MM.1S (cell line): Measurements from ENCODE around the gene PNKP.

Experiments
- DNase-seq: peaks from one replicate; pipeline ENCODE4 v3.0.0-alpha.2; 2015
- H2AFZ ChIP-seq: fragments of 300-600 bp; sonication (generic); 2 replicates; pipeline ENCODE4 v1.6.0; 2016; ENCODE audit warnings: antibody characterized with exemption, low read length
- H3F3A ChIP-seq: fragments of 300-600 bp; sonication (generic); 2 replicates; pipeline ENCODE4 v1.6.1; 2016; ENCODE audit warnings: mild to moderate bottlenecking, antibody characterized with exemption, low read length, moderate library complexity, mixed read lengths; ENCODE audit not compliant: insufficient read depth
- H3K27ac ChIP-seq: fragments of 300-600 bp; sonication (generic); 2 replicates; pipeline ENCODE4 v1.5.1; 2016; ENCODE audit warnings: mild to moderate bottlenecking, low read length
- H3K27me3 ChIP-seq: fragments of 300-600 bp; sonication (generic); replicated peaks from 2 replicates; pipeline ENCODE4 v1.6.0; 2016; ENCODE audit warnings: low read length; ENCODE audit not compliant: insufficient read depth
- H3K36me3 ChIP-seq: fragments of 300-600 bp; sonication (generic); replicated peaks from 2 replicates; pipeline ENCODE4 v1.6.1; 2016; ENCODE audit warnings: mild to moderate bottlenecking, low read length, mixed read lengths; ENCODE audit not compliant: insufficient read depth
- H3K4me1 ChIP-seq: fragments of 300-600 bp; sonication (generic); 2 replicates; pipeline ENCODE4 v1.6.1; 2016; ENCODE audit warnings: low read length, mixed read lengths
- H3K4me2 ChIP-seq: fragments of 300-600 bp; sonication (generic); 2 replicates; pipeline ENCODE4 v1.6.0; 2016; ENCODE audit warnings: low read depth, low read length
- H3K4me3 ChIP-seq: fragments of 300-600 bp; sonication (generic); 2 replicates; pipeline ENCODE4 v1.5.1; 2016; ENCODE audit warnings: low read length, mixed read lengths
- H3K79me2 ChIP-seq: fragments of 300-600 bp; sonication (generic); 2 replicates; pipeline ENCODE4 v1.6.1; 2016; ENCODE audit warnings: mixed run types, low read length, mixed read lengths
- H3K9ac ChIP-seq: fragments of 300-600 bp; sonication (generic); 2 replicates; pipeline ENCODE4 v1.6.1; 2016; ENCODE audit warnings: low read length, mixed read lengths
- H3K9me2 ChIP-seq: fragments of 300-600 bp; sonication (generic); replicated peaks from 2 replicates; pipeline ENCODE4 v1.6.1; 2016; ENCODE audit warnings: mild to moderate bottlenecking, low read length, mixed read lengths; ENCODE audit not compliant: insufficient read depth
- H3K9me3 ChIP-seq: fragments of 300-600 bp; sonication (generic); replicated peaks from 2 replicates; pipeline ENCODE4 v1.6.1; 2016; ENCODE audit warnings: mild to moderate bottlenecking, low read length, mixed read lengths; ENCODE audit not compliant: insufficient read depth
- H4K20me1 ChIP-seq: fragments of 300-600 bp; sonication (generic); 2 replicates; pipeline ENCODE4 v1.6.1; 2016; ENCODE audit warnings: mild to moderate bottlenecking, low read length, moderate library complexity, mixed read lengths; ENCODE audit not compliant: insufficient read depth
- EZH2 ChIP-seq: fragments of 300-600 bp; sonication (generic); optimal IDR thresholded peaks from 2 replicates; pipeline ENCODE3; 2017; ENCODE audit warnings: low read depth, mild to moderate bottlenecking, antibody characterized with exemption, low read length, mixed read lengths
- EZH2phosphoT487 ChIP-seq: fragments of 300-600 bp; sonication (generic); IDR thresholded peaks from 2 replicates; pipeline ENCODE4 v1.6.1; 2018; ENCODE audit warnings: antibody characterized with exemption, low read length
- TF ChIP-seq, protein P1 (sequence below): fragments of 300-600 bp; sonication (generic); IDR thresholded peaks from 2 replicates; pipeline ENCODE4 v1.5.1; 2016; ENCODE audit warnings: antibody characterized with exemption, low read length, mixed read lengths

The PNKP gene

DNA sequence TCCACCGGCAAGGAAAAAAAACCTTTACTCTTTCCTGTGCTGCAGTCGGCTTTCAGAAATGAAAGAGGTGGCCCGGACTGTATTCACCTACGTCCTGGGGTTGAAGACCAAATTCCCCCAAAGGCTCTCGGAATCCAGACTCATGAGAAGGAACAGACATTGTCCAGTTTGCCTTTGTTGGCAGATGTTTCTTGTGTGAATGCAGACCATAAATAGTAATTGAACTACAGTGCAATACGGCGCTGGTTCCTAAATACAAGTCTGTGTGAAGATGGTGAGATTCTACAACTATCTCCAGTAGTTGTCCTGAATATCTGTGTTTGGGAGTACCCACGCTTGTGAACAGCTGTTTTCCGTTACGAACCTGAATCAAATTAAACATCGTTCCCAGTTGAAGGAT lies 27.7 kb downstream of the PNKP start:
- no peaks in the 10 kb centered on the region for H3K36me3 ChIP-seq
- no peaks in the 10 kb centered on the region for H3K79me2 ChIP-seq
- no peak overlapping the region for H3K4me3 ChIP-seq
- no peak overlapping the region for H2AFZ ChIP-seq
- H3K9me3 ChIP-seq = no peaks in the 10 kb centered on the region
- no peak overlapping the region for H3K27ac ChIP-seq
- no peaks in the 10 kb centered on the region for H4K20me1 ChIP-seq
- H3K27me3 ChIP-seq = no peaks in the 10 kb centered on the region
- DNase-seq = no peak
- no peak overlapping the region for H3K4me2 ChIP-seq
- no peak for TF ChIP-seq EZH2phosphoT487
- TF ChIP-seq, protein P1, sequence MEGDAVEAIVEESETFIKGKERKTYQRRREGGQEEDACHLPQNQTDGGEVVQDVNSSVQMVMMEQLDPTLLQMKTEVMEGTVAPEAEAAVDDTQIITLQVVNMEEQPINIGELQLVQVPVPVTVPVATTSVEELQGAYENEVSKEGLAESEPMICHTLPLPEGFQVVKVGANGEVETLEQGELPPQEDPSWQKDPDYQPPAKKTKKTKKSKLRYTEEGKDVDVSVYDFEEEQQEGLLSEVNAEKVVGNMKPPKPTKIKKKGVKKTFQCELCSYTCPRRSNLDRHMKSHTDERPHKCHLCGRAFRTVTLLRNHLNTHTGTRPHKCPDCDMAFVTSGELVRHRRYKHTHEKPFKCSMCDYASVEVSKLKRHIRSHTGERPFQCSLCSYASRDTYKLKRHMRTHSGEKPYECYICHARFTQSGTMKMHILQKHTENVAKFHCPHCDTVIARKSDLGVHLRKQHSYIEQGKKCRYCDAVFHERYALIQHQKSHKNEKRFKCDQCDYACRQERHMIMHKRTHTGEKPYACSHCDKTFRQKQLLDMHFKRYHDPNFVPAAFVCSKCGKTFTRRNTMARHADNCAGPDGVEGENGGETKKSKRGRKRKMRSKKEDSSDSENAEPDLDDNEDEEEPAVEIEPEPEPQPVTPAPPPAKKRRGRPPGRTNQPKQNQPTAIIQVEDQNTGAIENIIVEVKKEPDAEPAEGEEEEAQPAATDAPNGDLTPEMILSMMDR = no peak
- TF ChIP-seq EZH2 = no peak
- no peaks in the 10 kb centered on the region for H3K4me1 ChIP-seq
- H3K9ac ChIP-seq = no peak overlapping the region
- H3F3A ChIP-seq = no peaks in the 10 kb centered on the region; the same call in 1 of the 2 replicates
- H3K9me2 ChIP-seq = no peaks in the 10 kb centered on the region

DNA sequence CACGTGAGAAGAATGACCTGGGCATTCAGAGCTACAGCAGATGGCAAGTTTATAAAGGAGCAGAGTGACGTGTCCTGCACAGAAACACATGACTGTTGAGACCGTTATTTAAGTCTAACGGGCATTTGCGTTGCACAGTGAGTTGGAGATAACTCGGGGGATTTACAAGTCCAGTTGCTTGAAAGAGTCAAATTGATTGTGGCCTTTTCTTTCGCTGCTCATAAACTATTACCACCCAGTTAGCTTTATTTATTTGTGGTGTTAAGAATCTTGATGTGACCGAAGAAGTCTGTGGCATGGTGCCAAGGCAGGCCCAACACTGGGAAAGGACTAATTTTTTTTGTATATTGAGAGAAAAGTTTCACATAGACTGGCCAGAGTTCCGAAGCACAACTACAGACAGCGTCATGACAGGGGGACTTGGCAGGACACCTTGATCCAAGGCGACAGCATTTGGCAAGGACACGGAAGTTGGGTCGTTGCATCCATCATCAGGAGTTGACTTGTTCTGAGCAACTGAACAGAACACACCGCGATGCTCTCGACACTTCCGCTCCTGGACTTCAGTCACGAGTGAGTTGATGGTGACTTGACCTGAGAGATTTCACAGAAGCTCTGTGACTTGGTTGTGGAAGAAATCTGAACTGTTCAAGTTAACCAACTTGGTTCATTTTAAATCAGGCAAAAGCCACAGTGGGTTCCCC lies 28.3 kb downstream of the PNKP start:
- Histone ChIP-seq H3K9me3 (no peaks in the 10 kb centered on the region), H3K9me2 (no peaks in the 10 kb centered on the region), H3K27ac (no peak overlapping the region), H3K9ac (no peak overlapping the region), H3K4me1 (no peaks in the 10 kb centered on the region), H4K20me1 (no peaks in the 10 kb centered on the region), H3K4me3 (no peak overlapping the region), H3K27me3 (no peaks in the 10 kb centered on the region), H3K36me3 (no peaks in the 10 kb centered on the region), H2AFZ (no peak overlapping the region), H3F3A (no peaks in the 10 kb centered on the region; the same call in 1 of the 2 replicates), H3K4me2 (no peak overlapping the region), H3K79me2 (no peaks in the 10 kb centered on the region)
- TF ChIP-seq, protein P1 = no peak
- TF ChIP-seq EZH2phosphoT487 (no peak), EZH2 (no peak)
- no peak for DNase-seq

DNA sequence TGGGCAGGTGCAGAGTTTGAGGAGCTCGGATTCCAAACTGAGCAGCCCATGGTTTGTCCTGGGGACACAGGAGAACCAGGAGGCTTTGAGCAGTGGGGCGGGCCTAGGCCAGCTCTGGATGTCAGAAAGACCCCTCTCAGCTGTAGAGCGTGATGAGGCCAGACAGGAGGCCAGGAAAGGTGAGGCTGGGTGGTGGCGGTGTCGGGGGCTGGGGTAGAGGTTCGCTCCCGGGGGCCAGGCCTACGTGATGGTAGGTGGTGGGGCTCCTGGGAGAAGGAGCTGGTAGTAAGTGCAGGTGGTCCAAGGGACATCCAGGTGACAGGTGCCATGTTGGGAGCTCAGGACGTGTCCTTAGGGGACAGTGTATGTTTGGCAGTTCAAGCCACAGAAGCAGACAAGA lies 30.0 kb downstream of the PNKP start:
- TF ChIP-seq, protein P1 = no peak
- TF ChIP-seq EZH2 = no peak
- TF ChIP-seq EZH2phosphoT487 = no peak
- H3K4me1 ChIP-seq = no peaks in the 10 kb centered on the region
- H3K4me2 ChIP-seq = no peak overlapping the region
- no peaks in the 10 kb centered on the region for H4K20me1 ChIP-seq
- no peaks in the 10 kb centered on the region for H3K27me3 ChIP-seq
- no peak overlapping the region for H3K27ac ChIP-seq
- H3K36me3 ChIP-seq = no peaks in the 10 kb centered on the region
- no peaks in the 10 kb centered on the region for H3K9me2 ChIP-seq
- H3K9ac ChIP-seq = no peak overlapping the region
- H3F3A ChIP-seq = no peaks in the 10 kb centered on the region; the same call in 1 of the 2 replicates
- no peak overlapping the region for H2AFZ ChIP-seq
- no peaks in the 10 kb centered on the region for H3K9me3 ChIP-seq
- DNase-seq = no peak
- no peak overlapping the region for H3K4me3 ChIP-seq
- H3K79me2 ChIP-seq = no peaks in the 10 kb centered on the region
